ENCODE measurements around the gene COL4A2. TPM values are rescaled to one million over a fixed set of nuclear protein-coding genes. Genes with fewer than 3 reads are reported as not detected.

COL4A2 gene
- polyA plus RNA-seq, 1 donor (not counting 4 experiments of a cell fraction or from before 2014, with no cell fraction given), result 30.7 TPM

DNA sequence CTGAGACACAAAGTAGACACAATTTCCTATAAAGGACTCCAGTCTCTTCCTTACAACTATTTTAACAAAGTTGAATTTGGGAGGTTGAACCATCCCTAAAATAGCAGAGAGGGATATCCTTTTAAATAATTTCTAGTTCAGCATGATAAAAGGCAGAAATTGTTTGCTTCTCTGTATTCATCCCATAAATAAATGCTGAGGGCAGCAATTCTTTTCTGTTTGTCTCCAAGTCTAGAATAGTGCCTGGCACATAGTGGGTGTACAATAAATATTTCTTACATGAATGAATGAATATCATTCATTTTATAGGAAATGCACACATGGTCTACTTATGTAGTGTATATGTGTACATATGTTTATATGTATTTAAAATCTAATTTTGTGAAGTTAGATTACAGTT lies 12.5 kb upstream of the COL4A2 start:
- Histone ChIP-seq H3K4me3 (ENCODE audit: control insufficient read depth in 2 of 3, extremely low read depth in 1 of 3, insufficient read depth in 2 of 3, low read depth in 1 of 3, low read length in 3 of 3) (no peak overlapping the region), H3K27me3 (ENCODE audit: control insufficient read depth, extremely low read depth, insufficient read depth, low read length) (no peaks in the 10 kb centered on the region), H3K9me1 (ENCODE audit: control insufficient read depth, extremely low read depth, insufficient read depth, low read length) (no peaks in the 10 kb centered on the region), H3K79me2 (ENCODE audit: control insufficient read depth, insufficient read depth, low read length) (peaks cover 24% of the 10 kb centered on the region), H3K9ac (ENCODE audit: control insufficient read depth, extremely low read depth, insufficient read depth, low read length) (no peak overlapping the region), H2AFZ (ENCODE audit: control insufficient read depth, low read length) (no peak overlapping the region), H3K4me1 (ENCODE audit: control insufficient read depth, extremely low read depth, insufficient read depth, low read length) (no peaks in the 10 kb centered on the region), H3K36me3 (ENCODE audit: control insufficient read depth in 2 of 2, extremely low read depth in 1 of 2, insufficient read depth in 2 of 2, low read length in 2 of 2) (no peaks in the 10 kb centered on the region), H4K20me1 (ENCODE audit: control insufficient read depth, extremely low read depth, insufficient read depth, low read length) (no peaks in the 10 kb centered on the region), H3K9me3 (ENCODE audit: control insufficient read depth, low read depth, low read length) (no peaks in the 10 kb centered on the region), H3K27ac (ENCODE audit: control insufficient read depth, insufficient read depth, low read length) (no peak overlapping the region), H3K4me2 (ENCODE audit: control insufficient read depth, extremely low read depth, insufficient read depth, low read depth, low read length) (no peak overlapping the region)
- DNase-seq (ENCODE audit: low read depth, low spot score), result no peak
- dilution Hi-C loops (cut with MboI; ENCODE audit: extremely low pct_ligation_motif_present, low sequenced_read_pairs), result no loop called here
- TF ChIP-seq, protein P1, sequence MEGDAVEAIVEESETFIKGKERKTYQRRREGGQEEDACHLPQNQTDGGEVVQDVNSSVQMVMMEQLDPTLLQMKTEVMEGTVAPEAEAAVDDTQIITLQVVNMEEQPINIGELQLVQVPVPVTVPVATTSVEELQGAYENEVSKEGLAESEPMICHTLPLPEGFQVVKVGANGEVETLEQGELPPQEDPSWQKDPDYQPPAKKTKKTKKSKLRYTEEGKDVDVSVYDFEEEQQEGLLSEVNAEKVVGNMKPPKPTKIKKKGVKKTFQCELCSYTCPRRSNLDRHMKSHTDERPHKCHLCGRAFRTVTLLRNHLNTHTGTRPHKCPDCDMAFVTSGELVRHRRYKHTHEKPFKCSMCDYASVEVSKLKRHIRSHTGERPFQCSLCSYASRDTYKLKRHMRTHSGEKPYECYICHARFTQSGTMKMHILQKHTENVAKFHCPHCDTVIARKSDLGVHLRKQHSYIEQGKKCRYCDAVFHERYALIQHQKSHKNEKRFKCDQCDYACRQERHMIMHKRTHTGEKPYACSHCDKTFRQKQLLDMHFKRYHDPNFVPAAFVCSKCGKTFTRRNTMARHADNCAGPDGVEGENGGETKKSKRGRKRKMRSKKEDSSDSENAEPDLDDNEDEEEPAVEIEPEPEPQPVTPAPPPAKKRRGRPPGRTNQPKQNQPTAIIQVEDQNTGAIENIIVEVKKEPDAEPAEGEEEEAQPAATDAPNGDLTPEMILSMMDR (optimal IDR thresholded peaks at IDR 0.05 in 1 of 3, IDR thresholded peaks at IDR 0.05 in 1 of 3, conservative IDR thresholded peaks at IDR 0.05 in 1 of 3; ENCODE audit: extremely low read depth in 1 of 3, insufficient read depth in 2 of 3, low read length in 3 of 3), result no peak
- TF ChIP-seq EZH2 (IDR thresholded peaks at IDR 0.05; ENCODE audit: low read length), result no peak
- FAIRE-seq, result no peak

DNA sequence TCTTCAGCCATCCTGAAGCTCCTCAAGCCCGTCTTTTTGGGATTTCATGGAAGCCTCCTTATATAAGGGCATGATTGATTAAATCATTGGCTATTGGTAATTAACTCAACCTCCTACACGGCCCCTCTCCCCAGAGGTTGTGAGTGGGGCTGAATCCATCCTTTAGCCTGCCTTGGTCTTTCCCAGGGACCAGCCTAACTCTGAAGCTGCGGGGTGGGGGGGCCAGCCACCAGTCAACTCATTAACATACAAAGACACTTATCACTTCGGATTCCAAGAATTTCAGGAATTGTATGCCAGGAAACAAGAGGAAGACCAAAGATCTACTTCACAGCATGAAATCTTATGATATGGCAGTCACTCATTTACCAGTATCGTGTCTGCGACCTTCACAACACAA lies 10.1 kb upstream of the COL4A2 start:
- Histone ChIP-seq H3K27ac (ENCODE audit: control insufficient read depth, insufficient read depth, low read length) (no peak overlapping the region), H3K4me2 (ENCODE audit: control insufficient read depth, extremely low read depth, insufficient read depth, low read depth, low read length) (no peak overlapping the region), H4K20me1 (ENCODE audit: control insufficient read depth, extremely low read depth, insufficient read depth, low read length) (no peaks in the 10 kb centered on the region), H3K9ac (ENCODE audit: control insufficient read depth, extremely low read depth, insufficient read depth, low read length) (no peak overlapping the region), H3K9me3 (ENCODE audit: control insufficient read depth, low read depth, low read length) (no peaks in the 10 kb centered on the region), H3K27me3 (ENCODE audit: control insufficient read depth, extremely low read depth, insufficient read depth, low read length) (no peaks in the 10 kb centered on the region), H3K4me1 (ENCODE audit: control insufficient read depth, extremely low read depth, insufficient read depth, low read length) (peaks cover 9% of the 10 kb centered on the region), H3K79me2 (ENCODE audit: control insufficient read depth, insufficient read depth, low read length) (peaks cover 40% of the 10 kb centered on the region), H3K9me1 (ENCODE audit: control insufficient read depth, extremely low read depth, insufficient read depth, low read length) (no peaks in the 10 kb centered on the region), H3K4me3 (ENCODE audit: control insufficient read depth in 2 of 3, extremely low read depth in 1 of 3, insufficient read depth in 2 of 3, low read depth in 1 of 3, low read length in 3 of 3) (no peak overlapping the region), H3K36me3 (ENCODE audit: control insufficient read depth in 2 of 2, extremely low read depth in 1 of 2, insufficient read depth in 2 of 2, low read length in 2 of 2) (peaks cover 0 to 4% of the 10 kb centered on the region in 2 experiments), H2AFZ (ENCODE audit: control insufficient read depth, low read length) (no peak overlapping the region)
- no peak for TF ChIP-seq EZH2 (IDR thresholded peaks at IDR 0.05; ENCODE audit: low read length)
- TF ChIP-seq, protein P1 (optimal IDR thresholded peaks at IDR 0.05 in 1 of 3, IDR thresholded peaks at IDR 0.05 in 1 of 3, conservative IDR thresholded peaks at IDR 0.05 in 1 of 3; ENCODE audit: extremely low read depth in 1 of 3, insufficient read depth in 2 of 3, low read length in 3 of 3), result no peak
- dilution Hi-C loops (cut with MboI; ENCODE audit: extremely low pct_ligation_motif_present, low sequenced_read_pairs), result no loop called here
- FAIRE-seq (no peak), DNase-seq (ENCODE audit: low read depth, low spot score) (no peak)

Measured in keratinocyte (primary cell).